Omental fat pad (tissue), 4 donors: ENCODE measurements around the gene SLC10A7. TPM values are rescaled to one million over a fixed set of nuclear protein-coding genes. Genes with fewer than 3 reads are reported as not detected.

Experiments used
- ATAC-seq: fragments of 150-250 bp; one replicate; pipeline ENCODE4 v1.9.1; 2016; ENCODE audit warnings: mild to moderate bottlenecking, moderate library complexity; ENCODE audit not compliant: low FRiP score
- DNase-seq: peaks from one replicate; pipeline ENCODE4 v3.0.0-alpha.2; 2019; ENCODE audit warnings: low spot score
- small RNA-seq: library from RNA; depleted of rRNA; stranded (forward); fragments of <200 nt; gene quantifications from one replicate; pipeline ENCODE3, GENCODE V24; 2016
- total RNA-seq, 4 donors: library from RNA; depleted of rRNA; stranded (reverse); fragments of >200 nt; gene quantifications; one replicate each; pipeline ENCODE4 v1.1.0, GENCODE V29; 2016
- TF ChIP-seq, protein P1 (sequence below), 3 donors: fragments of 450-650 bp; IDR thresholded peaks; one replicate each; pipeline ENCODE4 v1.5.1; 2016 to 2017; ENCODE audit warnings: antibody characterized with exemption in 3 of 3, mild to moderate bottlenecking in 3 of 3, moderate library complexity in 2 of 3

The SLC10A7 gene
- total RNA-seq, 4 donors from 2014 or later: 5.9 to 17.2 (median 12.9) TPM

DNA sequence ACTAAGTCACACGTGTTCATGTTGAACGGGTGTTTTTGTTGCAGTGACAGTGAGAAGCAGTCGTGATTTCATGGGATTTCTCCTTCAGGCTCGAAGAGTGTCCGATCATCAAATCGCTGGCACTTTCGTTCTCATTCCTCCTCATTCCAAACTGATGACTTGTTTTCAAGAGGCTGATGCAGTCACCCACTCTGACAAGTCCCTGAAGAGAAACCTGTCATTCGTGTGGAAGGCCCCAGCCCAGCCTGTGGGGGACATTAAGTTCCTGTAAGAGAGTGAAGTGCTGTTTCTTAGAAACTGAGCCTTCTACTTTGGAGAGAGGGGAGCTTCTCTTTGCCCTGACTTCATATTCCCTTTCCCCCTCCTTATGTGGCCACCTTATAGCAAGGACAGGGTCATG lies 299.4 kb downstream of the SLC10A7 start:
- TF ChIP-seq, protein P1, sequence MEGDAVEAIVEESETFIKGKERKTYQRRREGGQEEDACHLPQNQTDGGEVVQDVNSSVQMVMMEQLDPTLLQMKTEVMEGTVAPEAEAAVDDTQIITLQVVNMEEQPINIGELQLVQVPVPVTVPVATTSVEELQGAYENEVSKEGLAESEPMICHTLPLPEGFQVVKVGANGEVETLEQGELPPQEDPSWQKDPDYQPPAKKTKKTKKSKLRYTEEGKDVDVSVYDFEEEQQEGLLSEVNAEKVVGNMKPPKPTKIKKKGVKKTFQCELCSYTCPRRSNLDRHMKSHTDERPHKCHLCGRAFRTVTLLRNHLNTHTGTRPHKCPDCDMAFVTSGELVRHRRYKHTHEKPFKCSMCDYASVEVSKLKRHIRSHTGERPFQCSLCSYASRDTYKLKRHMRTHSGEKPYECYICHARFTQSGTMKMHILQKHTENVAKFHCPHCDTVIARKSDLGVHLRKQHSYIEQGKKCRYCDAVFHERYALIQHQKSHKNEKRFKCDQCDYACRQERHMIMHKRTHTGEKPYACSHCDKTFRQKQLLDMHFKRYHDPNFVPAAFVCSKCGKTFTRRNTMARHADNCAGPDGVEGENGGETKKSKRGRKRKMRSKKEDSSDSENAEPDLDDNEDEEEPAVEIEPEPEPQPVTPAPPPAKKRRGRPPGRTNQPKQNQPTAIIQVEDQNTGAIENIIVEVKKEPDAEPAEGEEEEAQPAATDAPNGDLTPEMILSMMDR (IDR thresholded peaks at IDR 0.05): no peak
- DNase-seq (no peak), ATAC-seq (no peak)

DNA sequence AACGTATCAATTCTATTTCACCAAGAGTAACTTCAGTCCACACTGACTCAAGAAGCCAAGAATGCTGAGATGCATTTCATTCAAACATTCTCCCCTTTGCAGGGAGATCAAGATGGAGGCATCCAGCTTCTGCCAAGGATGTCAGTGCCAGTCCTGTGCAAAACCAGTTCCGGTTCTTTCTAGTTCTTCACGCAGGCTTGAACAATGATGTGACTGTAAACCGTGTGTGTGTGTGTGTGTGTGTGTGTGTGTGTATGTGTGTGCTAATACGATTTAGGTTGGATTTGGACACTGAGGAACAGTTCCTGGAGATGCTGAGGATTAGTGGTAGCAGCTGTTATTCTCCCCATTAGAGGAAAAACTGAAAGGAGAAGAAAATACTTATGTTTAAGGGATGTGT lies 307.5 kb downstream of the SLC10A7 start, which contains the start of gene REELD1:
Gene REELD1 (plus strand): TSS at position 301 of the 400 bp plus-strand sequence. CDS start 2,415 bp downstream, outside the sequence.
- TF ChIP-seq, protein P1 (IDR thresholded peaks at IDR 0.05): no peak
- DNase-seq (no peak), ATAC-seq (no peak)

DNA sequence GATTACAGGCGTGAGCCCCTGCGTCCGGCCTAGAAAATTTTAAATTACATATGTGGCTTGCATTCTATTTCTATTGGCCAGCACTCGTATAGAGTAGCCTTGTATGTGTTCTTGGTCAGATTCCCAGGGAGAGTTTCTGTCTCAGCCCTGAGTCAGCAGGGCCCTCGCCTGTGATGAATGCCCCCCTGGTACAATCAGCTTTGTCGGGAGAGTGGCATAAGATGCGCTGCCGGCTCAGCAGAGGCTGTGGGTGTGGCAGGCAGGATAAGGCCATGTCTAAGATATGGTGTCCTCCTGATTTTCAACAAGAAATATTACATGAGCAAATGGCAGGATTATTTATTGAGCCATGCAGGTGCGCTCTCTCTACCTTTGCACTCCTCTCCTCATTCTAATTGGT lies 309.0 kb downstream of the SLC10A7 start:
- no peak for DNase-seq
- TF ChIP-seq, protein P1 (IDR thresholded peaks at IDR 0.05): no peak
- no peak for ATAC-seq

DNA sequence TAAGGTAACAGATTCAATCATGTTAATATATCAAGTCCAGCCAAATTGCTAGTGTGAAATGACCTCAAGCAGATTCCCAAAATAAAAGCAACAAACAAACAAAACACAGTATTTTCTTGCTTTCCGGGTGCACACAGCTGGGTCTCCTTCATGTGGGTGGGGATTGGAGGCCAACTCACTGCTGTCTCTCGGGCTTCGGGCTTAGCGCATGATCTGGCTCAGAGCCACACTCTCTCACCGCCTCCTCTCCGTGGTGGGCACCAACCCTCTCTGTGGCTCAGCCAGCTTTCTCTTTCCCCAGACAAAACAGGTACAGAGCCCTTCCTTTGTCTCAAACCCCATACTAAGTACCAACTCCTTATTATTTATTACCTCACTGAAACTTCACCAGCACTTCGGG lies 310.3 kb downstream of the SLC10A7 start:
- DNase-seq: no peak
- TF ChIP-seq, protein P1 (IDR thresholded peaks at IDR 0.05): no peak
- ATAC-seq: no peak

DNA sequence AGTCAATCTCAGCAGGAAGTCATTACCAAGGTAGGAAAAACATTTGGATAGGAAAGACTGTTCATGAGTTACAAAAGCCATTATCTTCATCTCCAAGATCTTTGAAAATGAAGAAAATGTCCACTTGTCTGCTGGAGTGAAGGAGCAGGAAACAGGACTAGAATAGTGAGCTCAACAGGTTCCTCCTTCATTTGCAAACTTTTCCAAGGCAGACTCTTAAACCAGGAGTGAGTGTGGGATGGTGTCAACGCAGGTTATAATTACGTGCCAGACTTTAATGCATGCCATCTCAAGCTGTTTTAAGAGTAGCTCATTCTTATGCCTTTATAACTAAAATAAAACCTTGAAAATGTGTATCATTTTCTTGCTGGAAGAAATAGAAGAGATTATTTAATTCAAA lies 310.9 kb downstream of the SLC10A7 start:
- TF ChIP-seq, protein P1 (IDR thresholded peaks at IDR 0.05): no peak
- ATAC-seq (no peak), DNase-seq (no peak)

DNA sequence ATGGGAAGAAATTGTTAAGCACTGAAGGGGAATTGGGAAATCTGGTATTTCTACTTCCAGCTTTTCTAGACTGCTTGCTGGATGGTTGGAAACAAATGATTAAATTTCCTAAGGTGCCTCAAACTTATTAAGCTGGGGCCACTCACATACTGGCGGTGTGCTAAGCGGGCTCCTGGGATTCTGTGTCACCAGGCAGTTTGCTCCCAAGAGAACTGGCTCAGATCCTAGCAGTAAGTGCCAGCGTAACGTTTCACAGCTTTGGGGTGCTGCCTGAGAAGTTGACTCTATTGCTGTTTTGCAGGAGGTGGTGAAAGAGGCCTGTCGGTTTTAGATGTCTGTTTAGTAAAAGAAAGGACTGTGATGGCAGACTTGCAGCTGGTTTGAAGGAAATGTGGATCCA lies 314.3 kb downstream of the SLC10A7 start:
- ATAC-seq (no peak), DNase-seq (no peak)
- TF ChIP-seq, protein P1 (IDR thresholded peaks at IDR 0.05): no peak

Small RNAs within 50 kb of the gene (small RNA-seq; reads per million reads assigned to genes)
- not detected for gene MIR7849

Other genes starting within 250 kb of the SLC10A7 start
- gene POU4F2, start 117.0 kb upstream of the SLC10A7 start, total RNA-seq: not detected